ENCODE measurements around the gene TPPP.

The TPPP gene

DNA sequence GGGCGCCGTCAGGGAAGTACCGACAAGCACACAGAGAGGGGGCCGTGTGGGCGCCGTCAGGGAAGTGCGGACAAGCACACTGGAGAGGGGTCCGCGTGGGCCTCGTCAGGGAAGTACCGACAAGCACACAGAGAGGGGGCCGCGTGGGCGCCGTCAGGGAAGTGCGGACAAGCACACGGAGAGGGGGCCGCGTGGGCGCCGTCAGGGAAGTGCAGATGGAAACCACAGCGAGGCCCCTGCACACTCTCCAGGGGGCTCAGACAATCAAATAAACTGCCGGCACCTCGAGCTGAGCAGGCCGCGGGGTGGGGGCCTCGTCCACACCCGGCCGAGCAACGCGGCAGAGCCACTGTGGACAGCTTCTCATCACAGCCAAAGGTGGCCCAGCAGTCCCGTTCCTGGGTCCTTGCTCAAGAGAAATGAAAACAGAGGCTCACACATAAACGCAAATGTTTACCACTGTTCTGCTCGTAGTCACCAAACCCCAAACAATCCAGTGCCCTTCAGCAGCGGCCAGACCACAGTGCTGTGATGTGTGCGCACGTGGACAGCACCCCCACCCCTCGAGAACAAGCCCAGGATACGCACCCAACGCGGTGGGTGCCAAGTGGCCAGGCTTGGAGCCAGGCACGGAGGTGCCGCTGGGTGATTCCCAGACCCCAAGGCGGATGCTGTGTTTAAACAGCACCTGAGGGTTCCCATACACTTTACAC is 24.7 kb downstream of the TPPP start:
- peak; percentile 73 for FAIRE-seq
- no peak for DNase-seq (ENCODE audit: insufficient read length, low spot score)

DNA sequence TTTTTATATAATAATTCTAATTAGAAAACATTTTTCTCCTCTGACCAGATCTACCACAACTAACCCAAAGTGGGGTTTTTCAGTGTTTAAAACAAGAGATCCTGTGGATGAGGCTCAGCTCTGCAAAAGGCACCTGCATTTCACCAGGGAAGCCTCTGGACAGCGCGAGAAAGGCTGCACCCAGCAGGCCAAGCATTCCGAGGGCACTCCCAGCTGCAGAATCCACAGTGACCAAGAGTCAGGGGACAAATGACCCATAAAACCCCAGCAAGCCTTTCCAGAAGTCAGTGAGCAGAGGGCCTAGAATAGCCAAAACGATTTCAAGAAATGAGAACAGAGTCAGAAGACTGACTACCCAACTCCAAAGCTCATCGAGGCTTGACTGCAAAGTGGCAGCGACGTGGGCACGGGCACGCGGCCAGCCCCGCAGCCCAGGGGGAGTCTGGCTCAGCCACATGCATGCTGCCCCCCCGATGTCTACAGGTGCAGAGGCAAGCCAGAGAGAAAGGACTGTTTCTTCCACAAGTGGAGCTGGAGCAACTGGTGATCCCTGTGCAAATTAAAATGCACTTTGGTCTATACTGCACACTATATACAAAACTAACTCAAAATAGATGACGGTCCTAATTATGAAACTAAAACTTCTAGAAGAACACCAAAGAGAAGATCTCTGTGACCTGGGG is 26.2 kb downstream of the TPPP start:
- no peak for FAIRE-seq
- DNase-seq (ENCODE audit: insufficient read length, low spot score): no peak

DNA sequence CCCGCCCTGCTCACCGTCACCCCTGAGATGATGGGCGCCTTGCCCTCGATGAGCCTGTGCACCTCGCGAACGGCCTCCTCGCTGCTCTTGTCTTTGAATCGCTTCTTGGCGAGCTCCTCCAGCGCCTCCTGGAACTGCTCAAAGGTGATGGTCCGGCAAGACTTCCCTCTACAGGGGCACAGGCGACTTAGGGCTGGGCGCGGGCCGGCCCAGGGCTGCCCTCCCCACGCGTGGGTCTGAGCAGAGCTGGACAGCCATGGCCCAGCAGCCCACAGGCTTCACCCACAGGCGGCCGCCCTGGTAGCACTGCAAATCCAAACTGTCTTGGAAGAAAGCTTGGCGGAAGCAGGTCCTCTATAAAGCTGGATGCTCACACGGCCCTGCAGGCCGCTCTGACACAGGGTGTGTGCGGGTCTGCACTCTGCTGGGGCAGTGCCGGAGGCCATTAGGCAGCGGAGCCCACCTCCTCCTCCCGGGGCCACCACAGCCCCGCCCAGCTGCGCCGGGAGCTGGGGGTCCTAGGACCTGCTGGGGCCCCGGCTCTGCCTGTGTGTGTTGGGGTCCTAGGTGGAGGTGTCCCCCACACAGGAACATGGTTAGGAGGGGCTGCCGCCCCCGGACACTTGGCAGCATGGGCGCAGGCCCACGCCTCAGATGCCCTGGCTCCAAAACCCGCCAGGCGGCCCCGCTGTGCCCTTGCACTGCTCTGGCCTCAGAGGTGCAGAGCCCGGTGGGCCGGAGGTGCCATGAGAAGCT is 27.0 kb downstream of the TPPP start:
- DNase-seq (ENCODE audit: insufficient read length, low spot score): no peak
- FAIRE-seq: peak; percentile 62

DNA sequence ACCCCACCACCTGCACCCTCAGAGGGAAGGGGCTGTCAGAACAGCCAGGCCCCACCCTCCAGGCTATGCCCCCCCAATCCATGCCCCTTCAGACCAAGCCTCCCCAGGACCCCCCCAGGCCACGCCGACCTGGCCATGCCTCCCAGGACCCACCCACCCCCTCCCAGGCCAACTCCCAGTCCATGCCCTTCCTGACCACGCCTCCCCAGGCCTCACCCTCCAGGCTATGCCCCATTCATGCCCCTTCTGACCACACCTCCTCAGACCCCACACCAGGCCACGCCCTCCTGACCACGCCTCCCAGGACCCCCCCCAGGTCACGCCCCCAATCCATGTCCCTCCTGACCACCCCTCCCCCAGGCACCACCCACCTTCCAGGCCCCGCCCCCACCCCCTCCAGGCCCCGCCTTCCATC is 27.6 kb downstream of the TPPP start:
- DNase-seq (ENCODE audit: insufficient read length, low spot score) (no peak), FAIRE-seq (no peak)

DNA sequence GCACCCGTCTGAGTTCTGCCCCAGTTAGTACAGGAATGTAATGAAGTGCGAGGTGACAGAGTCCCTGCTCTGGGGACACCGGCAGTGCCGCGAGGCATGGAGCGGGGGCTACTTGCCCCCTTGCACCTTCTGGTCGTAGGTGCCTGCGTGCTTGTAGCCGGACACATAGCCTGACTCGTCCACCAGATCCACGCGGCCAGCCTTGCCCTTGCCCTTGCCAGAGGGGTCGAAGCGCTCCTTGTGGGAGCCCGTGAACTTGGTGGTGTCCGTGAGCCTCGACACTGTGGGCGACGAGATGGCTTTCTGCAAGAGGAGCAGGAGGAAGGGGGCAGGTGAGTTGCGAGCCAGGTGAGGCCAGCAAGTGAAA is 28.2 kb downstream of the TPPP start:
- no peak for FAIRE-seq
- no peak for DNase-seq (ENCODE audit: insufficient read length, low spot score)

DNA sequence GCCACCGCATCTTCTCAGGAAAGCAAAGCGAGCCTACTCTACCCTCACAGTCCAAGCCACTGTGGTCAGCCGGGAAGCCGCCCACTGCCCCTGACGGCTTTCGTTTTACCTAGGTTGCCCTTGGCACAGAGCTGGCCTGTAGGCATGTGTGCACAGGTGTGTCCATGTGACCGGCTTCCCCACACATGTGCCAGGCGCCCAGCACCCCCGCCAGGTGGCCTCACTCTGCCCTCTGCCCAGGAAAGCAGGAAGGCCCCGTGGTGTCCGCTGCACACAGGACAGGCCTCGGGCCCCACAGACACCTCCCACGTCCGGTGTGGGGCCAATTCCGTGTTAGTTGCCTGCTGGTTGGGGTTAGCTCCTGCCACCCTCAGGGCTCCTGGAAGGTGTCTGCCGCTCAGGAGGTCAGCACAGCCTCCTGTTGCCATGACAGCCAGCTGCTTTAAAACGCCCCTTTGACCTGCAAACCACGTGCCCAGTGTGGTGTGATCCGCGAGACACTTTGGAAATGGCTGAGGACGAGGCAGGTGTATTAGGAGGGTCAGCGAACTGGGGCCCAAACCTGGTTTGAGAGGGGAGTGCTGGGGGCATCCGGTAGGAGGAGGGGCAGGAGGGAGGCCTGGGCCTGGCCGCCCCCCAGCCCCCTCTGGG is 28.7 kb downstream of the TPPP start:
- no peak for FAIRE-seq
- no peak for DNase-seq (ENCODE audit: insufficient read length, low spot score)

DNA sequence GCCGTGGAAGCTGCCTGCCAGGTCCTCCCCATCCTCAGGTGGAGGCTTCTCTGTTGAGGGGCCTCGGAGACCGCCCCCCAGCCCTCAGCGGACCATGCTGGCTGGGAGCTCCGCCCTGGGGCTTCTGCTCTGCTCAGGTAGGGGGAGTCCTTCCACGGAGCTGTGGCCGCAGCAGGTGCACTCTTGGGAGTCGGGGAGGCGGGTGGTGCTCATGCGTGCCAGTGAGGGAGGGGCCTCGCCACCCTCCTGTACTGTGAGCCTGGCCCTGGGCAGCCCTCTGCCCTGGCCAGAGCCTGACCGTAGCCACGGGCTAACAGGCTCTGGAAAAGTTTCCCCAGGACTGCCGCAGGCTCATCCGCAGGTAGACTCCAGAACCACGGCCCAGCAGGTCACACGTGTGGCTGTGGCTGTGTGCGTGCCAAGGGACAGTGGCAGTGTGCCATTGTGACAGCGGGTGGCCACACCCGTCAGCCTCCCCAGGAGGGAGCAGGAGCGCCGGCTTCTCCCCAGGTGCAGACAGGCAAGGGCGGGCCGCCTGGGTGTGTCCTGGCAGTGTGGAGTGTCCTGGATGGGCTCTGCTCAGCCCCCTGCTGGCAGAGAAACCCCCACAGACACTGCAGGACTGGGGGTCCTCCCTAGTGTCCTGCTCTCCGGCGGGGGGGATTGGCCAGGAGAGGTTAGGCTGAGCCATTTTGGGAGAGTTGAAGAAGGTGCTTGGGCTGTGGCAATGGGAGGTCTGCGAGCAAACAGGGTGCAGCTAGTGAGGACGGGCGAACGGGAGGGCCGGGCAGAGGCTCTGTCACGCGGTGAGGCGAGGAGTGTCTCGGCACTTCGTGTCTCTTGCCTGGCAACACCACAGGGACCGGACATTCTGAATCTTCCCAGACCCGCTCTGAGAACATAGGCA is 29.5 kb downstream of the TPPP start:
- DNase-seq (ENCODE audit: insufficient read length, low spot score) (no peak), FAIRE-seq (no peak)

DNA sequence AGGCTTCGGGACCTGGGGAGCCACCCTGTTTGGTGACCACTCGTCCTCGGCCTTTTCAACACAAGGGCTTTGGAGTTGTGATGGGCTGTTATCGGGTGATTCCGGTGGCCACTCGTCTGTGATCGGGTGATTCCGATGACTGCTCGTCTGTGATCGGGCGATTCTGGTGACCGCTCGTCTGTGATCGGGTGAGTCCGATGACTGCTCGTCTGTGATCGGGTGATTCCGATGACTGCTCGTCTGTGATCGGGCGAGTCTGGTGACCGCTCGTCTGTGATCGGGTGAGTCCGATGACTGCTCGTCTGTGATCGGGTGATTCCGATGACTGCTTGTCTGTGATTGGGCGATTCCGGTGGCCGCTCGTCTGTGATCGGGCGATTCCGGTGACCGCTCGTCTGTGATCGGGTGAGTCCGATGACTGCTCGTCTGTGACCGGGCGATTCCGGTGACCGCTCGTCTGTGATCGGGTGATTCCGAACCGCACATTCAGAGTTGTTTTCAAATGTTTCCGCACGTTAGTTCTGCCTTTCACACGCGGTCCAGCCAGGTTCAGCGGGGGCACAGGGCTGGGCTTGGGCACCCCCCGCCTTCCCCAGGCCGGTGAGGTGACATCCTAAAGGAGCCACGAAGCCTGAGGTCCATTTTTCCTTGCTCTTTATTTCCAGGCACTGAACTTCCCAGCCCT is 30.3 kb downstream of the TPPP start:
- FAIRE-seq: no peak

DNA sequence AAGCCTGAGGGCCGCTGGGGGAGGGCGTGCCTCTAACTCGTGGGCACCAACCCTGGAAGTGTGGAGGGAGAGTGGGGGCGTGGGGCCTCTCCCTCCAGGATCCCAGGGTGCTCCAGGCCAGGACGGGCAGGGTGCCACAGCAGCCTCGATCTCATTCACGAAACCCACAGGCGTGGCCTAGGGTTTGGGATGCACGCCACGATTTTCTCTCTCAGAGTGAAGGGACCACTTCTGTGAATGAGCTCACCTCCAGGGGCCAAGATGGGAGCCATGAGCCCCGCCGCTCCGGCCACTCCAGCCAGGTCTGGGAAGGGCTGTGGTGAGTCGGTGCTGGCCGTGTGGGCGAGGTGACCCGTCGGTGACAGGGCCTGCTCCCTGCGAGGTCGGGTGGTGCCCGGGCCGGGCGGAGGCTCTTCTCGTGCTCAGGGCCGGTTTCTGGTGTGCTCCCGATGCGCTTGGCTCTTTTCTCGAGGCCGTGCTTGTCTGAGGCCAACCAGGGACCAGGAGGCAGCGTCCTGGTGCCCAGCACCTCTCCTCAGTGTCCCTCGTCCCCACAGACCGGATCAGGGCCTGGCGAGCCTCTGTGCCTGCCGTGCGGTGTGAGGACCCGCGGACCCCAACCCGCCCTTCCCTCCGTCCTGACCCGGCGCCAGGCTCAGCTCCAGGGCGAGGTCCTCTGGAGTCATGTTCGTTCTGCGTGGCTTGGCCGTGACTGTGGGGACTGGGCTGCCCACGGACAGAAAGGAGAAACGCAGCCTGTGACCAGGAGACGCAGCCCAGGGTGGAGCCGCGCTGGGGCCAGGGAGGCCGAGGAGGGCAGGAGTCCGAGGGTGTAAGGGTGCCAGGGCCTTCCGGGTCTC is 31.0 kb downstream of the TPPP start:
- DNase-seq (ENCODE audit: insufficient read length, low spot score): no peak
- FAIRE-seq: no peak

More for the DNA sequence above, 30.3 kb downstream of the TPPP start:
- no peak for DNase-seq (ENCODE audit: insufficient read length, low spot score)

DNA sequence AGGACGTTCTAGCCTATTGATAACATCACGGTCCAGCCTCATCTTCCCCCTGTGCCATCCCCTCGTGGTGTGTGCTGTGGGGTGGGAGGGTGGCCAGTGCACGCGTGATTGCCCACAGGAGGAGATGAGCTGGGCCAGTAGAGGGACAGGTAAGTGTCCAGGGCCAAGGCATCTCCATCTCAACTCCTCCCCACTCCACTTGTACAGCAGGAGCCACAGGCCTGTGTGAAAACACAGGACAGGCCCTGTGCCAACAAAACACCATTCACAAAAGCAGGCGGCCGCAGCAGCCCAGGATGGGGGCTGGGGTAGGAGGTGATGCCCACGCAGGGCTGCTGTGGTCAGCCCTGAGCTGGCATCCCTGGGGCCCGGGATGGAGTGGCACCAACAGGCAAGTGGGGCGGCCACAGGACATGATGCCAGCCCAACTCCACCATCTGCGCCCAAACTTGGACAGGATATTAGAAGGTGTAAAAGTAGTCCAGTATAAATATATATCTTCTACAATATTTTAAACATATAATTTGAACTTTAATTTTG is 32.6 kb downstream of the TPPP start:
- no peak for FAIRE-seq
- DNase-seq (ENCODE audit: insufficient read length, low spot score): no peak

DNA sequence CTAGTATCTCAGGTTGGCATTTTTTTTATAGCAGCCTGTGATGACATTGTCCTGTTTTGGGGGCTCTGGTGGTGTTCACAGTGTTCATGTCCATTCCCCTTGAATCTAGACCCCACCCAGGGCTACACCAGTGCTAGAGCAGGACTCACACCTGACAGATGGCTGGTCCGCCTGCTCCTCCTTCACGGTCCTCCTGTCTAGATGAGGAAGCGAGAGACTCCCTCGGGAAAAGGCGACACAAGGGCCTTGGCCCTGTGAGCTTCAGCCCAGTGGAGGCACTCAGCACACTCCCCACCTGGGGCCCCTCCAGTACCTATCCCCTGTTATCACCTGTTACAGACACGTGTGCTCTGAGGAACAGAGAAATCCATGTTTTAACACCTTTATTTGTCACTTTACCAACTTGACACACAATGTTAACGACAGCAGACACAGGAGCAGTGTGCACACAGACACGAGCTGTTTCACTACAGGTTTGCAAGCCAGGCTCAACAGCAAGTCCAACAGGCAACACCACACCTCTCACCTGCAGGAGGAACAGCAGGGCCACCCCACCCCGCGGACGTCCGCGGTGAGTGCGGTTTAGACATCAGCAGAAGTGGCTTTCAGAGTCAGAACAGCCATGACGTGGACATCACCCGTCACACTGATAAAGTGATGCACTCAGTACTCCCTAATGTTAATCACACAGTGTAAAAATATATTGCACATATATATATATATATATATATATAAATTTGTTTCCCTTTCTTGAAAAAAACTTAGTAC is 33.5 kb downstream of the TPPP start:
- no peak for FAIRE-seq
- DNase-seq (ENCODE audit: insufficient read length, low spot score): no peak

DNA sequence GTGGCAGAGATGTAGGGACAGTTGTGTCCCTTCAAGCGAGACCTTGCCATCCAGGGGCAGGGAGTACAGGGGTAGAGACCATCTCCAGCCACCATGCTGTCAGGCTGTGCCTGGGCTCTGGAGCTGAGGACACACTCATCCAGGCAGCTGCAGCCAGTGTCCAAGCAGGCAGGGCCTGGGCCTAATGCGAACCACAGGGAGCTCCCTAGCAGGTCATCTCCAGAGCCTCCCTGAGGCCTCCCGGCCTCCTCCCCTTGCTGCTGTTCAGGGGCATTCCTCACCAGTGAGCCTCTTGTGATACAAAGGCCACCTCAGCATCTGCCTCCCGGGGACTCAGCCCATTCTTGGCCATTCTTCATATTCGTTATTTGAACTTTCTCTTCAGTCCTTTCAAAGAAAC is 35.0 kb downstream of the TPPP start:
- FAIRE-seq (no peak), DNase-seq (ENCODE audit: insufficient read length, low spot score) (no peak)

DNA sequence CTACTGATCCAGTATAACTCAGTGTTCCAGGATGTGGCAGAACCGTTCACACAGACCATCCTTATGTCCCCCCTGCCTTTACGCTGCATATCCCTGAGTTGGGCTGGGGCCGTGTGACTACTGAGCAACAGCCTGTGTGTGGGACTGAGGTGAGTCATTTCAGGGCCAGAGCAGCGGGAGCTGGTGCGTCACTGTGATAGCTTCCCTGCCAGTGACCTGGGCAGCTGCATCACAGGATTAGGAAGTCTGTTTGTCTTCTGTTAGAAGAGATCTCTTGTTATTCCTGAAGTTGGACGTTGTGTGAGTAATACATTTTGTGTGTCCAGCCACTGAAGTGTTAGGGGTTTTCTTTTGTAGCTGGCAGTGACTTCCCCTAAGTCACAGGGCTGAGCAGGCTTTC is 35.6 kb downstream of the TPPP start:
- no peak for DNase-seq (ENCODE audit: insufficient read length, low spot score)
- FAIRE-seq: peak; percentile 59

DNA sequence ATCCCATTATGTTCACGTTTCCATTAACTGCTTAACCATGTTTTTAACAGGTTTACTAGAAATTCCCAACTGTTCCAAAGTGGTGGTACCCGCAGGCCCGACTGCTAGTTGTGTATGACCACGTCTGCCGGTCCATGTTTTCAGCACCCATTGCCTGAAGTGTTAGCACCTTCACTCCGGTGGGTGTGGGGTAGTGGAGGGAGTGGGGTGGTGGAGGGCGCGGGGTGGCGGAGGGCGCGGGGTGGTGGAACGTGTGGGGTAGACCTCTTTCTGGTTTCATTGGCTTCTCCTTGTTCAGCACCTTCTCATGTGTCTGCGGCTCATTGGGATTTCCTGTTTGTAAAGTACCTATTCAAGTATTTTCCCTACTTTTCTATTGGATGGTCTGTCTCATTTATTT is 37.7 kb downstream of the TPPP start:
- FAIRE-seq (no peak), DNase-seq (ENCODE audit: insufficient read length, low spot score) (no peak)

DNA sequence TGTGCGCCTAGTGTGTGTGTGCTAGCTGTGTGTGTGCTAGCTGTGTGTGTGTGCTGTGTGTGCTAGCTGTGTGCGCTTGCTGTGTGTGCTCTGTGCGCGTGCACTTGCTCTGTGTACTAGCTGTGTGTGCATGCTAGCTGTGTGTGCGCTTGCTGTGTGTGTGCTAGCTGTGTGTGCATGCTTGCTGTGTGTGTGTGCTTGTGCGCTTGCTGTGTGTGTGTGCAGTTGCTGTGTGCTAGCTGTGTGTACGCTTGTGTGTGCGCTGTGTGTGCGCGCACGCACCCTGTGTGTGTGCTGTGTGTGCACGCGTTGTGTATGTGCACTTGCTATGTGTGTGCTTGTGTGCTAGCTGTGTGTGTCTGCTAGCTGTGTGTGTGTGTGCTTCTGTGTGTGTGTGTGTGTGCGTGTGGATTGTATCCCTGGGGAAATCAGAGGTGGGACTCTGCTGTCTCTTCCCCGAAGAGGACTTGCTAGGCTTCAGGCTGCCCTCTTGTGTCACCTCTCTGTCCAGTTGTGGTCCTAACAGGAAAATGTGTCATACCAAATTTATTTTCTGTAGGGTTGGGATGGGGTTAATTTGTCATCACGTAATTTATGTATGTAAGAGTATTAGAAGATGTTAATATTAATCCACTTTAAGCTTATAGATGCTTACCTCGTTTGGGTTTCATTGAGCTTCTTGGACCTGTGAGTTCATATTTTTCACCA is 38.9 kb downstream of the TPPP start:
- peak; percentile 89 for FAIRE-seq
- DNase-seq (ENCODE audit: insufficient read length, low spot score): no peak

DNA sequence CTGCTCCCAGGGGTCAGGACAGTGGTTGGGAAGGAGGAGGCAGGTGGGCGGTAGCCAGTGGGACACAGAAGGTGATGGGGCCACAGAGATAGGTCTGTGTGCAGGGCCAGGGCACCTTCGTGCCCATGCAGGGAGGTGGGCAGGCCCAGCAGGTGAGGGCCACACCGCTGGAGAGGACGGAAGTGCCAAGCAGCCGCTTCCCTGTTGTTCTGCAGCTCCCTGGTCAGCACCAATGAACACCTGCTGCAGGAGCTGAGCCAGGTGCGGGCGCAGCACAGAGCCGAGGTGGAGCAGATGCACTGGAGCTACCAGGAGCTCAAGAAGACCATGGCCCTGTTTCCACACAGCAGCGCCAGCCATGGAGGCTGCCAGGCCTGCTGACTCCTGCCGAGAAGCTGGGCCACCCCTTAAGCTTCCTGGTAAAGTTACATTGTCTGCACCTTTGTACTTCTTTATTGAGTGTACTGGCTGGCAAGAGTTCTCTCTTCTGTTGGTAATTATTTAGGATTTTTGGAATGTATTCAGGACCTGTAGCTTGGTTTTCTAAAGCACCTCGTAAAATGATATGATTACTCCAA is 40.3 kb downstream of the TPPP start:
- no peak for FAIRE-seq
- no peak for DNase-seq (ENCODE audit: insufficient read length, low spot score)

DNA sequence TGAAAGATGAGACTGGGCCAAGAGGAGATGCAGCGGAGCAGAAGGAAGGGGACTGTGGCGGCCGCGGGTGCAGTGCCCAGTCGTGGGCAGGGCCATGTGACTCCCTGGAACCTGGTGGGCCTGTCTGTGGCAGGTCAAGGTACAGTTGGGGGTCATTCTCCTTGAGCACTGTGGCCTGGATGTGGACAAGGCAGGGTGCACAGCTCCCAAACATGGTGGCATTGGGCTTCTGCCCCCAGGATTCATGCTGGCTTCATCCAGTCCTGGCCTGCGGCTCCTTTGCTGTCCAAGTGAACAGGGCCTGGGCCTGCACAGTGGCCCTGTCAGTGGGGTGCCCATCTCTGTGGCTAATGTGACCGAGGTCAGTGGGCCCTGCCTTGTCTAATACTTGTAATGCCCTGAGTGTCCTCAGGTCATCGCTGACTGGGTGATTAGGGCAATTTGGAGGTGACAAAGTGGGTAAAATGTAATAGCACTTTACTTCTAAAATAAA is 41.1 kb downstream of the TPPP start:
- DNase-seq (ENCODE audit: insufficient read length, low spot score): no peak
- FAIRE-seq: no peak
